H1 (cell line): ENCODE results near the gene LRRK1. TPM values are rescaled to one million over a fixed set of nuclear protein-coding genes. Genes with fewer than 3 reads are reported as not detected.

ENCODE experiments used
- CTCF ChIA-PET: fragments of 300-600 bp; sonication (Branson Sonifier 250); formaldehyde crosslinking; loops from one replicate; lab custom pipeline; 2021; ENCODE audit not compliant: partially characterized antibody; lab: Charles Lee
- POLR2A ChIA-PET: fragments of 300-600 bp; sonication (Branson Sonifier 250); formaldehyde crosslinking; loops from one replicate; lab custom pipeline; 2021; ENCODE audit warnings: inconsistent platforms; ENCODE audit not compliant: partially characterized antibody; lab: Charles Lee
- DNase-seq, 2 experiments: peaks; one replicate each; pipeline versions ENCODE4 v3.0.0 to v3.0.0-alpha.2; 2010 to 2022; ENCODE audit warnings: low spot score in 2 of 2, low read depth in 1 of 2, mixed read lengths in 1 of 2
- FAIRE-seq: peaks from 2 replicates; lab custom pipeline; 2011; peaks lifted over from hg19 to GRCh38; lab: Jason Lieb, UNC
- H2AFZ ChIP-seq: 2 replicates; pipeline ENCODE4 v1.8.1; 2012; ENCODE audit warnings: low read length, inconsistent platforms
- H2AK5ac ChIP-seq: 2 replicates; pipeline ENCODE4 v1.6.1; 2013; ENCODE audit warnings: low read depth, low read length
- H2BK120ac ChIP-seq: replicated peaks from 2 replicates; pipeline ENCODE3; 2013; ENCODE audit warnings: low read depth, low read length, inconsistent platforms
- H2BK12ac ChIP-seq: 2 replicates; pipeline ENCODE4 v1.6.1; 2013; ENCODE audit warnings: low read depth, low read length
- H2BK15ac ChIP-seq: 2 replicates; pipeline ENCODE4 v1.6.1; 2013; ENCODE audit warnings: low read length
- H2BK20ac ChIP-seq: 2 replicates; pipeline ENCODE4 v1.6.1; 2013; ENCODE audit warnings: low read length
- H2BK5ac ChIP-seq: 2 replicates; pipeline ENCODE4 v1.6.1; 2013; ENCODE audit warnings: low read depth, low read length
- H3K14ac ChIP-seq: 2 replicates; pipeline ENCODE4 v1.6.1; 2013; ENCODE audit warnings: inconsistent platforms; ENCODE audit not compliant: insufficient read length
- H3K18ac ChIP-seq: 2 replicates; pipeline ENCODE4 v1.6.1; 2013; ENCODE audit warnings: low read length; ENCODE audit errors: extremely low read depth
- H3K23ac ChIP-seq: 2 replicates; pipeline ENCODE4 v1.6.1; 2013; ENCODE audit warnings: inconsistent platforms; ENCODE audit not compliant: insufficient read length
- H3K23me2 ChIP-seq: 2 replicates; pipeline ENCODE4 v1.6.1; 2013; ENCODE audit warnings: low read depth, low read length
- H3K27ac ChIP-seq: 2 replicates; pipeline ENCODE4 v1.6.1; 2011; ENCODE audit warnings: low read depth, low read length, inconsistent platforms
- H3K27me3 ChIP-seq, 4 experiments: replicated peaks in 1 of 4; 1 replicate in 1 of 4; 2 replicates in 3 of 4; pipeline versions ENCODE4 v1.6.1 to v1.8.1; 2011 to 2013; ENCODE audit warnings: low read length in 3 of 4, mild to moderate bottlenecking in 3 of 4, inconsistent platforms in 2 of 4, mixed read lengths in 2 of 4, moderate library complexity in 1 of 4; ENCODE audit not compliant: control insufficient read depth in 3 of 4, insufficient read depth in 3 of 4; ENCODE audit errors: extremely low read depth in 1 of 4
- H3K36me3 ChIP-seq, 4 experiments: 2 replicates each; pipeline versions ENCODE4 v1.6.1 to v1.8.1; 2011 to 2013; ENCODE audit warnings: mild to moderate bottlenecking in 4 of 4, low read length in 3 of 4, moderate library complexity in 2 of 4, control low read depth in 1 of 4, inconsistent platforms in 1 of 4; ENCODE audit not compliant: insufficient read depth in 4 of 4, control insufficient read depth in 2 of 4
- H3K4ac ChIP-seq: replicated peaks from 2 replicates; pipeline ENCODE3; 2013; ENCODE audit warnings: low read length, low read depth, mixed read lengths, inconsistent platforms; ENCODE audit not compliant: insufficient read length
- H3K4me1 ChIP-seq, 4 experiments: replicated peaks in 1 of 4; 1 replicate in 1 of 4; 2 replicates in 3 of 4; pipeline versions ENCODE4 v1.6.1 to v1.8.1; 2011 to 2013; ENCODE audit warnings: low read length in 3 of 4, inconsistent platforms in 2 of 4, mixed read lengths in 1 of 4; ENCODE audit not compliant: insufficient read depth in 4 of 4, control insufficient read depth in 3 of 4
- H3K4me2 ChIP-seq, 2 experiments: 2 replicates each; pipeline versions ENCODE4 v1.6.1 to v1.8.1; 2011 to 2013; ENCODE audit warnings: low read depth in 2 of 2, low read length in 2 of 2, control low read depth in 1 of 2, inconsistent platforms in 1 of 2, mild to moderate bottlenecking in 1 of 2; ENCODE audit not compliant: insufficient read depth in 1 of 2
- H3K4me3 ChIP-seq, 4 experiments: fragments of 200-600, 300-600 bp in 1 of 4; sonication (generic), shearing (Covaris generic), sonication (Bioruptor Twin) in 1 of 4; 2 replicates each; pipeline versions ENCODE4 v1.5.1 to v1.8.1; 2011 to 2016; ENCODE audit warnings: low read length in 4 of 4, low read depth in 3 of 4, control low read depth in 2 of 4, inconsistent platforms in 2 of 4, mild to moderate bottlenecking in 2 of 4, mixed read lengths in 1 of 4, moderate library complexity in 1 of 4; ENCODE audit not compliant: insufficient read depth in 2 of 4; ENCODE audit errors: extremely low read depth in 1 of 4
- H3K56ac ChIP-seq: replicated peaks from 2 replicates; pipeline ENCODE3; 2013; ENCODE audit warnings: low read depth, mild to moderate bottlenecking, mixed read lengths, low read length, inconsistent platforms; ENCODE audit not compliant: insufficient read length
- H3K79me1 ChIP-seq: 2 replicates; pipeline ENCODE4 v1.6.1; 2013; ENCODE audit warnings: low read depth, low read length, control low read depth
- H3K79me2 ChIP-seq, 2 experiments: 2 replicates each; pipeline versions ENCODE4 v1.6.1 to v1.8.1; 2012 to 2013; ENCODE audit warnings: low read length in 2 of 2, mild to moderate bottlenecking in 2 of 2, inconsistent platforms in 1 of 2; ENCODE audit not compliant: insufficient read depth in 2 of 2, control insufficient read depth in 1 of 2
- H3K9ac ChIP-seq, 4 experiments: replicated peaks in 1 of 4; 1 replicate in 1 of 4; 2 replicates in 3 of 4; pipeline versions ENCODE4 v1.6.1 to v1.8.1; 2011 to 2013; ENCODE audit warnings: low read depth in 3 of 4, low read length in 3 of 4, control low read depth in 2 of 4, mild to moderate bottlenecking in 2 of 4, moderate library complexity in 2 of 4, inconsistent platforms in 1 of 4; ENCODE audit errors: extremely low read depth in 1 of 4
- H3K9me3 ChIP-seq, 2 experiments: 2 replicates each; pipeline versions ENCODE4 v1.6.1 to v1.8.1; 2012 to 2013; ENCODE audit warnings: mild to moderate bottlenecking in 2 of 2, moderate library complexity in 2 of 2, control low read depth in 1 of 2, inconsistent platforms in 1 of 2, low read depth in 1 of 2, low read length in 1 of 2, mixed read lengths in 1 of 2; ENCODE audit not compliant: insufficient read depth in 2 of 2
- H4K20me1 ChIP-seq, 2 experiments: replicated peaks in 1 of 2; 2 replicates each; pipeline versions ENCODE3 to v1.8.1; 2011 to 2013; ENCODE audit warnings: inconsistent platforms in 2 of 2, low read length in 2 of 2, mild to moderate bottlenecking in 1 of 2; ENCODE audit not compliant: insufficient read depth in 2 of 2, control insufficient read depth in 1 of 2
- H4K5ac ChIP-seq: 2 replicates; pipeline ENCODE4 v1.6.1; 2013; ENCODE audit warnings: low read length, low read depth, mixed read lengths, inconsistent platforms; ENCODE audit not compliant: insufficient read length
- H4K8ac ChIP-seq: 2 replicates; pipeline ENCODE4 v1.8.0; 2013; ENCODE audit warnings: mild to moderate bottlenecking, moderate library complexity, low read length, inconsistent platforms; ENCODE audit not compliant: insufficient read depth; ENCODE audit errors: extremely low read depth
- H4K91ac ChIP-seq: replicated peaks from 2 replicates; pipeline ENCODE3; 2013; ENCODE audit warnings: low read length, mixed read lengths, inconsistent platforms; ENCODE audit not compliant: insufficient read length
- ASH2L ChIP-seq: fragments of 200-600, 300-600 bp; sonication (generic); IDR thresholded peaks from one replicate; pipeline ENCODE4 v1.7.1; 2017; ENCODE audit warnings: low read length
- ATF2 ChIP-seq: IDR thresholded peaks from 2 replicates; pipeline ENCODE4 v1.6.1; 2012; ENCODE audit warnings: low read length, inconsistent platforms
- BRCA1 ChIP-seq: IDR thresholded peaks from 2 replicates; pipeline ENCODE4 v1.6.1; 2012; ENCODE audit warnings: low read depth, low read length, improper control_type of control experiment
- E2F6 ChIP-seq: IDR thresholded peaks from 2 replicates; pipeline ENCODE4 v1.6.1; 2012; ENCODE audit warnings: inconsistent platforms
- SP2 ChIP-seq: IDR thresholded peaks from 2 replicates; pipeline ENCODE4 v1.6.1; 2012; ENCODE audit warnings: mild to moderate bottlenecking, low read length, inconsistent platforms
- SP4 ChIP-seq: IDR thresholded peaks from 2 replicates; pipeline ENCODE4 v1.6.1; 2012; ENCODE audit warnings: low read length, inconsistent platforms
- WGBS, 2 experiments: shearing (Covaris generic) in 1 of 2; methylation state at CpG; one replicate each; pipeline versions ENCODE4 v1.1.6 to v1.1.7; 2013 to 2015; ENCODE audit warnings: low lambda C conversion rate in 2 of 2, mixed read lengths in 2 of 2, inconsistent platforms in 1 of 2, low coverage in 1 of 2, missing lambda C conversion rate in 1 of 2; ENCODE audit not compliant: insufficient replicate concordance in 2 of 2, insufficient coverage in 1 of 2, insufficient read length in 1 of 2; ENCODE audit errors: extremely low coverage in 1 of 2, missing lambda C conversion rate in 1 of 2; 5-methylcytosine and 5-hydroxymethylcytosine counted together
- polyA plus RNA-seq, 7 experiments: library from polyadenylated mRNA; depleted of rRNA in 3 of 7; stranded (reverse) in 5 of 7; unstranded in 2 of 7; fragments of >200 nt in 5 of 7; fragments of 200-250 nt in 2 of 7; gene quantifications; 1 replicate in 5 of 7; 2 replicates in 1 of 7; 4 replicates in 1 of 7; pipeline versions ENCODE4 v1.2.1 to v1.2.3, GENCODE V29; 2011 to 2013; ENCODE audit warnings: missing spikeins in 2 of 7, mixed read lengths in 2 of 7
- total RNA-seq: library from RNA; stranded (reverse); fragmentation: NEBNext Ultra II Directional; extraction: Animal tissue kit (Norgen Biotek cat#: 25700); gene quantifications from 2 replicates; pipeline ENCODE4 v1.2.1, GENCODE V29; 2021

LRRK1 gene
- total and polyA plus RNA-seq, 2 of the 8 experiments (the other 6 are each of a cell fraction or from before 2014, with no cell fraction given): 1.2 to 3.6 TPM

- Histone ChIP-seq H4K91ac (no peak overlapping the region), H4K20me1 (no peaks in the 10 kb centered on the region), H3K79me1 (no peaks in the 10 kb centered on the region), H2BK12ac (no peak overlapping the region)
- no peak for TF ChIP-seq SP2
- no peak for TF ChIP-seq BRCA1
- TF ChIP-seq ASH2L: no peak
- TF ChIP-seq ATF2: no peak
- no peak for TF ChIP-seq E2F6
- no peak for TF ChIP-seq SP4
- TF ChIP-seq, all 59 proteins: peak for 0
- H3K4me1 ChIP-seq: peaks cover 0 to 14% (median 9%) of the 10 kb centered on the region in 4 experiments; a peak in 5 of 7 replicates
- H3K4me3 ChIP-seq: no peak overlapping the region
- H3K56ac ChIP-seq: no peak overlapping the region
- H2AFZ ChIP-seq: no peak overlapping the region
- H2BK120ac ChIP-seq: no peak overlapping the region
- H2BK20ac ChIP-seq: no peak overlapping the region
- H3K4ac ChIP-seq: no peak overlapping the region
- H3K9ac ChIP-seq: no peak overlapping the region
- H3K27me3 ChIP-seq: peaks cover 16 to 52% (median 48%) of the 10 kb centered on the region in 4 experiments
- POLR2A ChIA-PET: no interaction called here
- H4K8ac ChIP-seq: no peak overlapping the region
- H3K23me2 ChIP-seq: peaks cover 12% of the 10 kb centered on the region; the same call in 1 of the 2 replicates
- no peak overlapping the region for H3K18ac ChIP-seq
- no peak overlapping the region for H4K5ac ChIP-seq
- H3K23ac ChIP-seq: no peak overlapping the region
- DNase-seq (no peak), FAIRE-seq (no peak)
- H3K9me3 ChIP-seq: no peaks in the 10 kb centered on the region
- peak overlapping the region; percentile 72; the same call in 1 of the 2 replicates for H2BK15ac ChIP-seq
- CTCF ChIA-PET: interaction anchor here (0.6 to 5.3 kb wide), 8 partner anchors 13 to 201 kb away, joined by 3 to 33 read pairs (median 4); partner anchors contain the start of gene LRRK1
- no peaks in the 10 kb centered on the region; a peak in 1 of 8 replicates for H3K36me3 ChIP-seq
- no peak overlapping the region for H2AK5ac ChIP-seq
- H3K27ac ChIP-seq: no peak overlapping the region
- no peaks in the 10 kb centered on the region for H3K79me2 ChIP-seq
- WGBS, 2 experiments: 90% methylated on average over 14 of the region's 14 CpGs; no CpG with 5 or more reads in 1 of the 2 experiments
- H2BK5ac ChIP-seq: no peak overlapping the region
- no peak overlapping the region for H3K4me2 ChIP-seq
- H3K14ac ChIP-seq: no peak overlapping the region
Observed at GRCh38 chr15:100881573-100882336, 37.4 kb upstream of the LRRK1 start.
